GM18867 (cell line): ENCODE results near the gene CACNA2D4.
"Not testable (repeated sequence)": the region's sequence is repeated elsewhere in the genome, so short reads cannot be mapped to it uniquely, and the experiment has no call there.

ENCODE experiments used
- ATAC-seq: cut with Tn5 transposase; IDR thresholded peaks from one replicate; pipeline ENCODE4 v1.9.1; 2021; ENCODE audit warnings: mild to moderate bottlenecking, moderate library complexity; ENCODE audit not compliant: unreplicated experiment

CACNA2D4 gene

GRCh38 chr12:1918081-1918883, at the start of gene CACNA2D4:
Gene CACNA2D4 (minus strand): TSS chr12:1918652. CDS start chr12:1918473, 179 bp downstream.
- no peak for ATAC-seq

GRCh38 chr12:1966561-1967226, 48.2 kb upstream of the CACNA2D4 start:
- ATAC-seq, result no peak

GRCh38 chr12:1965916-1966315, 47.5 kb upstream of the CACNA2D4 start:
- ATAC-seq, result no peak

- no peak for ATAC-seq
These were observed 43.9 kb upstream of the CACNA2D4 start for GRCh38 chr12:1962051-1963020.

GRCh38 chr12:1956716-1957115, 38.3 kb upstream of the CACNA2D4 start:
- no peak for ATAC-seq

GRCh38 chr12:1949771-1950470, 31.5 kb upstream of the CACNA2D4 start:
- no peak for ATAC-seq

GRCh38 chr12:1948883-1949282, 30.4 kb upstream of the CACNA2D4 start:
- no peak for ATAC-seq

GRCh38 chr12:1947081-1947480, 28.6 kb upstream of the CACNA2D4 start:
- ATAC-seq, result no peak

- ATAC-seq, result no peak
These were observed 27.8 kb upstream of the CACNA2D4 start for GRCh38 chr12:1946296-1946695.

- ATAC-seq, result not testable (repeated sequence)
These were observed 27.1 kb upstream of the CACNA2D4 start for GRCh38 chr12:1945502-1945901.

- ATAC-seq, result peak; percentile 55
These were observed 21.6 kb upstream of the CACNA2D4 start for GRCh38 chr12:1939801-1940607.

- no peak for ATAC-seq
These were observed 20.9 kb upstream of the CACNA2D4 start for GRCh38 chr12:1939331-1939730.

GRCh38 chr12:1937481-1938224, 19.2 kb upstream of the CACNA2D4 start:
- ATAC-seq, result no peak

GRCh38 chr12:1936406-1937320, 18.2 kb upstream of the CACNA2D4 start:
- no peak for ATAC-seq

GRCh38 chr12:1935700-1936378, 17.4 kb upstream of the CACNA2D4 start:
- ATAC-seq, result no peak

GRCh38 chr12:1935242-1935641, 16.8 kb upstream of the CACNA2D4 start:
- no peak for ATAC-seq

GRCh38 chr12:1934831-1935230, 16.4 kb upstream of the CACNA2D4 start:
- no peak for ATAC-seq
